SK-N-SH (cell line): ENCODE data around the gene ARPC5L. TPM values are rescaled to one million over a fixed set of nuclear protein-coding genes. Genes with fewer than 3 reads are reported as not detected.
A peak's percentile ranks its signal among the peaks of the same experiment; 100 is the strongest.

Experiments
- CTCF ChIA-PET: fragments of 300-600, 350-600 bp; formaldehyde crosslinking; extraction: SDS; loops from one replicate; lab custom pipeline; 2021; lab: Yijun Ruan, JAX
- POLR2A ChIA-PET: fragments of 350-600 bp; sonication (Branson Sonifier 250); formaldehyde crosslinking; extraction: SDS; loops from one replicate; lab custom pipeline; 2020; ENCODE audit warnings: antibody characterized with exemption, inconsistent platforms; lab: Yijun Ruan, JAX
- DNase-seq: peaks from one replicate; pipeline ENCODE4 v3.0.0; 2012
- H2AFZ ChIP-seq: fragments of 200-600 bp; sonication (generic); 2 replicates; pipeline ENCODE4 v1.8.1; 2016; ENCODE audit warnings: antibody characterized with exemption, mild to moderate bottlenecking, low read depth
- H3F3A ChIP-seq: fragments of 200-600 bp; sonication (generic); replicated peaks from 2 replicates; pipeline ENCODE3; 2016; ENCODE audit warnings: antibody characterized with exemption, mild to moderate bottlenecking; ENCODE audit not compliant: insufficient read depth
- H3K27ac ChIP-seq, 2 experiments: fragments of 200-500 bp in 1 of 2; fragments of 200-600 bp in 1 of 2; sonication (Bioruptor generic) in 1 of 2; sonication (generic), shearing (Covaris generic) in 1 of 2; 2 replicates each; pipeline versions ENCODE4 v1.5.1 to v1.6.1; 2014 to 2016; ENCODE audit warnings: low read depth in 2 of 2, inconsistent platforms in 1 of 2, low read length in 1 of 2, mild to moderate bottlenecking in 1 of 2, mixed read lengths in 1 of 2
- H3K27me3 ChIP-seq: fragments of 200-600 bp; sonication (generic), shearing (Covaris generic); 2 replicates; pipeline ENCODE4 v1.6.1; 2016; ENCODE audit warnings: mixed run types; ENCODE audit not compliant: insufficient read depth
- H3K36me3 ChIP-seq, 2 experiments: fragments of 200-500 bp in 1 of 2; fragments of 200-600 bp in 1 of 2; sonication (Bioruptor generic) in 1 of 2; sonication (generic) in 1 of 2; replicated peaks in 1 of 2; 2 replicates each; pipeline versions ENCODE3 to v1.5.1; 2014 to 2016; ENCODE audit warnings: low read length in 1 of 2, mild to moderate bottlenecking in 1 of 2; ENCODE audit not compliant: insufficient read depth in 2 of 2, control insufficient read depth in 1 of 2
- H3K4me1 ChIP-seq, 2 experiments: fragments of 200-500 bp in 1 of 2; fragments of 200-600 bp in 1 of 2; sonication (Bioruptor generic) in 1 of 2; sonication (generic), shearing (Covaris generic) in 1 of 2; 2 replicates each; pipeline versions ENCODE4 v1.5.1 to v1.6.1; 2014 to 2016; ENCODE audit warnings: low read depth in 1 of 2, low read length in 1 of 2, mixed run types in 1 of 2; ENCODE audit not compliant: insufficient read depth in 2 of 2, control insufficient read depth in 1 of 2
- H3K4me2 ChIP-seq: fragments of 200-600 bp; sonication (generic), shearing (Covaris generic); 2 replicates; pipeline ENCODE4 v1.6.1; 2017; ENCODE audit warnings: mixed run types
- H3K4me3 ChIP-seq, 2 experiments: fragments of 200-500 bp in 1 of 2; fragments of 200-600 bp in 1 of 2; sonication (Bioruptor generic) in 1 of 2; sonication (generic), shearing (Covaris generic) in 1 of 2; 2 replicates each; pipeline versions ENCODE4 v1.5.1 to v1.8.1; 2014 to 2016; ENCODE audit warnings: low read depth in 2 of 2, inconsistent platforms in 1 of 2, low read length in 1 of 2, mild to moderate bottlenecking in 1 of 2, mixed read lengths in 1 of 2, moderate library complexity in 1 of 2
- H3K79me2 ChIP-seq: fragments of 200-600 bp; sonication (generic); 2 replicates; pipeline ENCODE4 v1.8.1; 2017; ENCODE audit warnings: mild to moderate bottlenecking; ENCODE audit not compliant: insufficient read depth
- H3K9ac ChIP-seq: fragments of 200-600 bp; sonication (generic); 2 replicates; pipeline ENCODE4 v1.6.1; 2017; ENCODE audit warnings: mixed run types
- H3K9me2 ChIP-seq: fragments of 200-600 bp; sonication (generic); 2 replicates; pipeline ENCODE4 v1.6.1; 2017; ENCODE audit warnings: mixed run types
- H3K9me3 ChIP-seq: fragments of 200-600 bp; sonication (generic); 2 replicates; pipeline ENCODE4 v1.6.1; 2017; ENCODE audit warnings: mixed run types, mild to moderate bottlenecking, moderate library complexity
- H4K20me1 ChIP-seq: fragments of 200-600 bp; sonication (generic); 2 replicates; pipeline ENCODE4 v1.6.1; 2017; ENCODE audit warnings: mild to moderate bottlenecking, mixed run types; ENCODE audit not compliant: insufficient read depth
- CTCF ChIP-seq: fragments of 200-600 bp; sonication (generic); IDR thresholded peaks from 2 replicates; pipeline ENCODE4 v1.6.1; 2017; ENCODE audit warnings: antibody characterized with exemption, mild to moderate bottlenecking, moderate library complexity
- ELF1 ChIP-seq: IDR thresholded peaks from 2 replicates; pipeline ENCODE4 v1.4.0; 2012
- FOXJ3 ChIP-seq: sonication (generic); formaldehyde crosslinking; IDR thresholded peaks from 2 replicates; pipeline ENCODE4 v1.5.1; 2020; ENCODE audit warnings: mild to moderate bottlenecking, missing genetic modification reagents
- JUND ChIP-seq: IDR thresholded peaks from 2 replicates; pipeline ENCODE4 v1.4.0; 2012
- POLR2AphosphoS5 ChIP-seq: IDR thresholded peaks from 2 replicates; pipeline ENCODE4 v1.6.1; 2012; ENCODE audit warnings: low read depth, low read length
- RAD21 ChIP-seq: IDR thresholded peaks from 2 replicates; pipeline ENCODE4 v1.6.1; 2012; ENCODE audit warnings: mild to moderate bottlenecking, low read length
- RCOR1 ChIP-seq: fragments of 150-350 bp; IDR thresholded peaks from 2 replicates; pipeline ENCODE4 v1.6.1; 2017; ENCODE audit warnings: antibody characterized with exemption, low read length
- RXRA ChIP-seq: IDR thresholded peaks from 2 replicates; pipeline ENCODE4 v1.4.0; 2012; ENCODE audit warnings: low read depth, mild to moderate bottlenecking, borderline replicate concordance
- WGBS: methylation state at CpG from one replicate; pipeline ENCODE4 v1.1.6; 2017; ENCODE audit warnings: low lambda C conversion rate; 5-methylcytosine and 5-hydroxymethylcytosine counted together
- polyA plus RNA-seq, 3 experiments: library from polyadenylated mRNA; depleted of rRNA; stranded (reverse); fragments of >200 nt; gene quantifications; 2 replicates each; pipeline ENCODE4 v1.2.3, GENCODE V29; 2012
- TF ChIP-seq, protein P1 (sequence below): IDR thresholded peaks from 2 replicates; pipeline ENCODE4 v1.6.1; 2012; ENCODE audit warnings: mild to moderate bottlenecking, low read depth, low read length, moderate library complexity

The ARPC5L gene
- polyA plus RNA-seq, 1 of the 3 experiments (the other 2 are of a cell fraction): 73.1 TPM

DNA sequence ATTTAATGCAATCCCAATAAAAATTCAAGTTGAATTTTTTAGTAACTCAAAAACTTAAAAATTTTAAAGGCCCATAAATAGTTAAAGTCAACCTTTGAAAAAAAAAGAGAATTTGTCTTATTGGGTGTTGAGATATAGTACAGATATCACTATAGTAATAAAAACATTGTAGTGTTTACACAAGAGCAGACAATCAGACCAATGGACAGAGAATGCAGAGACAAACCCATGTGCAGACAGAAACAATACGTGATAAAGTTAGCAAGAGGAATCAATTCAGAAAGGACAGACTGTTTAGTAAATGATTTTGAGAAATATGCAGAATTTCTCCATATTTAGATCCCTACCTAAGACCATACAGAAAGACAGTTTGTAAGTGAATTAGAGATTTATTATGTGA is 45.0 kb downstream of the ARPC5L start (continued):
- no peak for TF ChIP-seq POLR2AphosphoS5
- no peak for TF ChIP-seq RCOR1
- TF ChIP-seq RXRA: no peak
- TF ChIP-seq FOXJ3: no peak
- TF ChIP-seq JUND: no peak
- TF ChIP-seq, all 33 proteins: peak for 0

DNA sequence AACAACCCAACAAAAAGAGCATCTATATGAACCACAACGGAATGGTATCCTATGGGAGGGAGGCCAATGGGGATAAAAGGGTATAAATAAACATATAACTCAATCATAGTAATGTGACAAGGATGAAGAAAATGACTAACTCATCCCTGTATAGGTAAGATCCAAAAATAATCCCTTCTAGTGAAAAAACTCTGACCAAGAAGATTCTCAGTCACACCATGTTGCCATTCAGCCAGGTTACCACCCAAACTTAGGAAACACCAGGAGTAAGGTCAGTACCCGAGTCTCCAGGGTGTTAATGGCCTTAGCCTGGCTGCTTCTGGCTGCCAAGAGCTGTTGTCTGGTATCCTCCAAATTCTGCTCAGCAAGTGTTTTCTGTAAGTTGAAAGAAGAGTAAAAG is 46.2 kb downstream of the ARPC5L start:
- Histone ChIP-seq H3K79me2 (no peaks in the 10 kb centered on the region), H3F3A (peaks cover 3% of the 10 kb centered on the region), H3K4me1 (no peaks in the 10 kb centered on the region), H3K9me3 (no peaks in the 10 kb centered on the region), H3K9me2 (no peaks in the 10 kb centered on the region), H3K9ac (no peak overlapping the region), H3K4me3 (0 out of 4 replicates have a peak overlapping the region, but pooled peaks of 1 of the 2 experiments have one; percentile 9), H2AFZ (no peak overlapping the region), H3K27me3 (no peaks in the 10 kb centered on the region), H3K4me2 (no peak overlapping the region), H3K27ac (no peak overlapping the region), H4K20me1 (no peaks in the 10 kb centered on the region), H3K36me3 (peaks cover 32 to 38% of the 10 kb centered on the region in 2 experiments)
- no peak for TF ChIP-seq FOXJ3
- no peak for TF ChIP-seq RAD21
- POLR2A ChIA-PET: no interaction called here
- no peak for DNase-seq
- WGBS: 92% methylated on average over 2 of the region's 2 CpGs
- CTCF ChIA-PET: interaction anchor here (0.6 kb wide), 1 partner anchor 177 kb away, joined by 3 read pairs; no protein-coding TSS in a partner anchor

DNA sequence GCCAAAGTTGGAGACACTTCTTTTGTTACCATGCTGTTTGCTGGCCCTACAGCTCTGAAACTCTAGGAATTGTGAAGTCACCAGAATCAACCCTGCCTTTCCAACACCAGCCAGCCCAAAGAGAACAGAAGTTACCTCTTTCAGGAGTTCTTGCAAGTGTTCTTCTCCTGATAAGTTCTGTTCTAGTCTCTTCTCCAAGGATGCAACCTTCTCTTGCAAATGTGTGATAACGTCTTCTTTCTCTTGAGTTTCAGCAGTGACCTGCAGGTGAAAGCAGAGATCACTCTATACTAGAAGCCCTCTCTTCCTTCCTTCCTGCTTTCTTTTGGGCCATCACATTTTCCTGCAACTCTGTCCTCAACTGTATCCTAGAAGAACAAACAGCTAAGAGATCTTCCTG is 49.8 kb downstream of the ARPC5L start:
- Histone ChIP-seq H3K27me3 (no peaks in the 10 kb centered on the region), H3K36me3 (peaks cover 25 to 46% of the 10 kb centered on the region in 2 experiments), H3F3A (peaks cover 3% of the 10 kb centered on the region), H3K4me1 (no peaks in the 10 kb centered on the region), H3K27ac (no peak overlapping the region), H3K9ac (no peak overlapping the region), H3K9me3 (no peaks in the 10 kb centered on the region), H3K4me3 (no peak overlapping the region), H3K79me2 (no peaks in the 10 kb centered on the region), H3K4me2 (no peak overlapping the region), H4K20me1 (no peaks in the 10 kb centered on the region), H3K9me2 (no peaks in the 10 kb centered on the region), H2AFZ (no peak overlapping the region)
- CTCF ChIA-PET: interaction anchor here (0.8 to 1.2 kb wide), 3 partner anchors 13 to 430 kb away, joined by 3 to 4 read pairs (median 3); no protein-coding TSS in a partner anchor
- POLR2A ChIA-PET: no interaction called here
- TF ChIP-seq FOXJ3: no peak
- no peak for TF ChIP-seq ELF1
- TF ChIP-seq CTCF: no peak
- TF ChIP-seq, protein P1, sequence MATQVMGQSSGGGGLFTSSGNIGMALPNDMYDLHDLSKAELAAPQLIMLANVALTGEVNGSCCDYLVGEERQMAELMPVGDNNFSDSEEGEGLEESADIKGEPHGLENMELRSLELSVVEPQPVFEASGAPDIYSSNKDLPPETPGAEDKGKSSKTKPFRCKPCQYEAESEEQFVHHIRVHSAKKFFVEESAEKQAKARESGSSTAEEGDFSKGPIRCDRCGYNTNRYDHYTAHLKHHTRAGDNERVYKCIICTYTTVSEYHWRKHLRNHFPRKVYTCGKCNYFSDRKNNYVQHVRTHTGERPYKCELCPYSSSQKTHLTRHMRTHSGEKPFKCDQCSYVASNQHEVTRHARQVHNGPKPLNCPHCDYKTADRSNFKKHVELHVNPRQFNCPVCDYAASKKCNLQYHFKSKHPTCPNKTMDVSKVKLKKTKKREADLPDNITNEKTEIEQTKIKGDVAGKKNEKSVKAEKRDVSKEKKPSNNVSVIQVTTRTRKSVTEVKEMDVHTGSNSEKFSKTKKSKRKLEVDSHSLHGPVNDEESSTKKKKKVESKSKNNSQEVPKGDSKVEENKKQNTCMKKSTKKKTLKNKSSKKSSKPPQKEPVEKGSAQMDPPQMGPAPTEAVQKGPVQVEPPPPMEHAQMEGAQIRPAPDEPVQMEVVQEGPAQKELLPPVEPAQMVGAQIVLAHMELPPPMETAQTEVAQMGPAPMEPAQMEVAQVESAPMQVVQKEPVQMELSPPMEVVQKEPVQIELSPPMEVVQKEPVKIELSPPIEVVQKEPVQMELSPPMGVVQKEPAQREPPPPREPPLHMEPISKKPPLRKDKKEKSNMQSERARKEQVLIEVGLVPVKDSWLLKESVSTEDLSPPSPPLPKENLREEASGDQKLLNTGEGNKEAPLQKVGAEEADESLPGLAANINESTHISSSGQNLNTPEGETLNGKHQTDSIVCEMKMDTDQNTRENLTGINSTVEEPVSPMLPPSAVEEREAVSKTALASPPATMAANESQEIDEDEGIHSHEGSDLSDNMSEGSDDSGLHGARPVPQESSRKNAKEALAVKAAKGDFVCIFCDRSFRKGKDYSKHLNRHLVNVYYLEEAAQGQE: no peak
- TF ChIP-seq RCOR1: no peak
- 95% methylated on average over 1 of the region's 1 CpG for WGBS
- no peak for DNase-seq
